ENCODE results near the gene CWH43. TPM values are rescaled to one million over a fixed set of nuclear protein-coding genes. Genes with fewer than 3 reads are reported as not detected.
"Not testable (repeated sequence)": the region's sequence is repeated elsewhere in the genome, so short reads cannot be mapped to it uniquely, and the experiment has no call there.

The CWH43 gene
- total RNA-seq, 2 donors from 2014 or later = not detected

GRCh38 chr4:49032440-49033161 lies 46.5 kb downstream of the CWH43 start:
- ATAC-seq = no peak
- Mint-ChIP-seq H3K36me3 (no peaks in the 10 kb centered on the region), H3K27ac (no peak overlapping the region), H3K9me3 (no peaks in the 10 kb centered on the region)
- peak in 1 of 2 donors; percentile 10 for DNase-seq (ENCODE audit: low spot score in 2 of 2)

GRCh38 chr4:49036528-49036927 lies 50.5 kb downstream of the CWH43 start:
- ATAC-seq (no peak), DNase-seq (ENCODE audit: low spot score in 2 of 2) (no peak)
- Mint-ChIP-seq H3K27ac (no peak overlapping the region), H3K36me3 (no peaks in the 10 kb centered on the region), H3K9me3 (peaks cover 0 to 2% of the 10 kb centered on the region in 2 donors)

GRCh38 chr4:49044270-49044669 lies 58.2 kb downstream of the CWH43 start:
- DNase-seq (ENCODE audit: low spot score in 2 of 2) = no peak
- no peak for ATAC-seq
- Mint-ChIP-seq H3K27ac (no peak overlapping the region), H3K36me3 (no peaks in the 10 kb centered on the region), H3K9me3 (peaks cover 0 to 5% of the 10 kb centered on the region in 2 donors)

GRCh38 chr4:49058306-49058705 lies 72.2 kb downstream of the CWH43 start:
- ATAC-seq (no peak), DNase-seq (ENCODE audit: low spot score in 2 of 2) (no peak)
- Mint-ChIP-seq H3K36me3 (peaks cover 0 to 9% of the 10 kb centered on the region in 2 donors), H3K27ac (no peak overlapping the region), H3K9me3 (peaks cover 8 to 19% of the 10 kb centered on the region in 2 donors)

GRCh38 chr4:49063670-49064069 lies 77.6 kb downstream of the CWH43 start:
- no peak overlapping the region for H3K27ac Mint-ChIP-seq
- H3K9me3 Mint-ChIP-seq = peaks cover 13 to 15% of the 10 kb centered on the region in 2 donors
- DNase-seq (ENCODE audit: low spot score in 2 of 2) (no peak), ATAC-seq (no peak)
- H3K36me3 Mint-ChIP-seq = peaks cover 0 to 9% of the 10 kb centered on the region in 2 donors

- not testable (repeated sequence) for H3K27ac Mint-ChIP-seq; DNase-seq (ENCODE audit: low spot score in 2 of 2); H3K36me3 Mint-ChIP-seq; ATAC-seq
- H3K9me3 Mint-ChIP-seq = peaks cover 4 to 21% of the 10 kb centered on the region in 2 donors
Measured at GRCh38 chr4:49072196-49072595, 86.1 kb downstream of the CWH43 start.

- not testable (repeated sequence) for H3K27ac Mint-ChIP-seq; ATAC-seq; DNase-seq (ENCODE audit: low spot score in 2 of 2)
- peaks cover 33 to 36% of the 10 kb centered on the region in 2 donors for H3K9me3 Mint-ChIP-seq
- peaks cover 34 to 38% of the 10 kb centered on the region in 2 donors for H3K36me3 Mint-ChIP-seq
Measured at GRCh38 chr4:49091883-49092282, 105.8 kb downstream of the CWH43 start.

- ATAC-seq = peak in 1 of 2 donors; percentile 55
- H3K36me3 Mint-ChIP-seq = peaks cover 42 to 46% of the 10 kb centered on the region in 2 donors
- not testable (repeated sequence) for H3K27ac Mint-ChIP-seq; DNase-seq (ENCODE audit: low spot score in 2 of 2)
- H3K9me3 Mint-ChIP-seq = peaks cover 41 to 44% of the 10 kb centered on the region in 2 donors
Measured at GRCh38 chr4:49092608-49093135, 106.6 kb downstream of the CWH43 start.

- DNase-seq (ENCODE audit: low spot score in 2 of 2); ATAC-seq; H3K27ac Mint-ChIP-seq: not testable (repeated sequence)
- Mint-ChIP-seq H3K9me3 (peaks cover 65 to 70% of the 10 kb centered on the region in 2 donors), H3K36me3 (peaks cover 68 to 72% of the 10 kb centered on the region in 2 donors)
Measured at GRCh38 chr4:49096215-49096614, 110.1 kb downstream of the CWH43 start.

GRCh38 chr4:49096627-49097026 lies 110.6 kb downstream of the CWH43 start:
- not testable (repeated sequence) for H3K27ac Mint-ChIP-seq; DNase-seq (ENCODE audit: low spot score in 2 of 2); ATAC-seq
- Mint-ChIP-seq H3K9me3 (peaks cover 65 to 70% of the 10 kb centered on the region in 2 donors), H3K36me3 (peaks cover 68 to 72% of the 10 kb centered on the region in 2 donors)

GRCh38 chr4:49097071-49097470 lies 111.0 kb downstream of the CWH43 start:
- not testable (repeated sequence) for H3K27ac Mint-ChIP-seq; DNase-seq (ENCODE audit: low spot score in 2 of 2)
- peak; percentile 26 to 28 for ATAC-seq
- H3K9me3 Mint-ChIP-seq = peaks cover 61 to 65% of the 10 kb centered on the region in 2 donors
- H3K36me3 Mint-ChIP-seq = peaks cover 64 to 69% of the 10 kb centered on the region in 2 donors

- H3K36me3 Mint-ChIP-seq = peaks cover 64 to 69% of the 10 kb centered on the region in 2 donors
- not testable (repeated sequence) for ATAC-seq; DNase-seq (ENCODE audit: low spot score in 2 of 2); H3K27ac Mint-ChIP-seq
- H3K9me3 Mint-ChIP-seq = peaks cover 60 to 65% of the 10 kb centered on the region in 2 donors
Measured at GRCh38 chr4:49097505-49097904, 111.4 kb downstream of the CWH43 start.

- H3K9me3 Mint-ChIP-seq = peaks cover 61 to 67% of the 10 kb centered on the region in 2 donors
- not testable (repeated sequence) for DNase-seq (ENCODE audit: low spot score in 2 of 2); H3K27ac Mint-ChIP-seq; ATAC-seq
- H3K36me3 Mint-ChIP-seq = peaks cover 64 to 69% of the 10 kb centered on the region in 2 donors
Measured at GRCh38 chr4:49098034-49098759, 112.1 kb downstream of the CWH43 start.

GRCh38 chr4:49099831-49100444 lies 113.9 kb downstream of the CWH43 start:
- not testable (repeated sequence) for DNase-seq (ENCODE audit: low spot score in 2 of 2); H3K27ac Mint-ChIP-seq; ATAC-seq
- peaks cover 82 to 83% of the 10 kb centered on the region in 2 donors for H3K36me3 Mint-ChIP-seq
- peaks cover 79 to 80% of the 10 kb centered on the region in 2 donors for H3K9me3 Mint-ChIP-seq

- not testable (repeated sequence) for DNase-seq (ENCODE audit: low spot score in 2 of 2); H3K27ac Mint-ChIP-seq
- peak in 1 of 2 donors; percentile 50 for ATAC-seq
- Mint-ChIP-seq H3K36me3 (peaks cover 84 to 88% of the 10 kb centered on the region in 2 donors), H3K9me3 (peaks cover 80 to 87% of the 10 kb centered on the region in 2 donors)
Measured at GRCh38 chr4:49102344-49102898, 116.3 kb downstream of the CWH43 start.

Data from activated naive CD4-positive, alpha-beta T cell treated with anti-CD3 and anti-CD28 coated beads, Interleukin-2, amount 50 U/mL, for 72 hours (primary cell).